ENCODE data around the gene SFMBT1. TPM values are rescaled to one million over a fixed set of nuclear protein-coding genes. Genes with fewer than 3 reads are reported as not detected.
A peak's percentile ranks its signal among the peaks of the same experiment; 100 is the strongest.

SFMBT1 gene
- total and polyA plus RNA-seq, 4 experiments from 2014 or later: 19.8 to 50.8 (median 38.6) TPM

DNA sequence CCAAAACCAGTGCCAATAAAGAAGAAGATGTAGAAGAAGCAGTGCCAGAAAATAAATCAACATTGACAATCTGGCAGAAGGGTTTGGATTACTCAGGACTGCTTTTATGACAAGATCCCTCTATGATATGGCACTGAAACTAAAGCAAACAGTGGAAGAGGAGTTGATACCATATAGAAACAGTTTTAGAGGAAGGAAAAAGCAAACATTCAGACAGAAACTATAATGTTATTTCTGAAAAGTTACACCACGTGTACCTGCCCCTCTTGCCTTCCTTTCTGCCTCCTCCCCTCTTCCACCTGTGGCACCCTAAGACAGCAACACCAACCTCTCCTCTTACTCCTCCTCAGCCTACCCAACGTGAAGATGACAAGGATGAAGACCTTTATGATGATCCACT lies 63.0 kb downstream of the SFMBT1 start:
- Mint-ChIP-seq H3K4me3 (peak overlapping the region in 7 of 8 donors; percentile 21 to 87 (median 63)), H3K27me3 (no peaks in the 10 kb centered on the region), H3K27ac (peak overlapping the region; percentile 85 to 97 (median 93)), H3K9me3 (peaks cover 0 to 7% (median 0%) of the 10 kb centered on the region in 8 donors), H3K4me1 (peaks cover 36 to 68% (median 45%) of the 10 kb centered on the region in 4 donors), H3K36me3 (peaks cover 0 to 3% of the 10 kb centered on the region in 2 donors)
- no peaks in the 10 kb centered on the region for H3K9me3 ChIP-seq (ENCODE audit: control insufficient read depth in 1 of 2, low read length in 2 of 2)
- H3K4me1 ChIP-seq (ENCODE audit: insufficient read depth, low read length): peaks cover 37% of the 10 kb centered on the region
- no peak overlapping the region for H3K27ac ChIP-seq (ENCODE audit: low read depth, low read length)
- ChIA-PET CTCF (ENCODE audit: partially characterized antibody) (interaction anchor here (1.0 to 1.3 kb wide), 3 partner anchors 12 to 48 kb away, joined by 3 to 4 read pairs (median 3); no protein-coding TSS in a partner anchor), POLR2A (ENCODE audit: partially characterized antibody) (interaction anchor here (1.0 to 9.3 kb wide), 7 partner anchors 10 to 62 kb away, joined by 5 to 118 read pairs (median 9); partner anchors contain the start of gene SFMBT1)
- no peaks in the 10 kb centered on the region for H3K27me3 ChIP-seq (ENCODE audit: insufficient read depth, low read length)
- H3K4me3 ChIP-seq (ENCODE audit: low read length in 2 of 2): no peak overlapping the region
- H3K36me3 ChIP-seq (ENCODE audit: insufficient read depth, low read length): no peaks in the 10 kb centered on the region
- DNase-seq: peak in 1 of 5 donors; percentile 29
- intact Hi-C loops (cut with micrococcal nuclease): loop anchor here (1.0 kb wide), 5 partner anchors 9 to 89 kb away; partner anchors contain the start of gene STIMATE

DNA sequence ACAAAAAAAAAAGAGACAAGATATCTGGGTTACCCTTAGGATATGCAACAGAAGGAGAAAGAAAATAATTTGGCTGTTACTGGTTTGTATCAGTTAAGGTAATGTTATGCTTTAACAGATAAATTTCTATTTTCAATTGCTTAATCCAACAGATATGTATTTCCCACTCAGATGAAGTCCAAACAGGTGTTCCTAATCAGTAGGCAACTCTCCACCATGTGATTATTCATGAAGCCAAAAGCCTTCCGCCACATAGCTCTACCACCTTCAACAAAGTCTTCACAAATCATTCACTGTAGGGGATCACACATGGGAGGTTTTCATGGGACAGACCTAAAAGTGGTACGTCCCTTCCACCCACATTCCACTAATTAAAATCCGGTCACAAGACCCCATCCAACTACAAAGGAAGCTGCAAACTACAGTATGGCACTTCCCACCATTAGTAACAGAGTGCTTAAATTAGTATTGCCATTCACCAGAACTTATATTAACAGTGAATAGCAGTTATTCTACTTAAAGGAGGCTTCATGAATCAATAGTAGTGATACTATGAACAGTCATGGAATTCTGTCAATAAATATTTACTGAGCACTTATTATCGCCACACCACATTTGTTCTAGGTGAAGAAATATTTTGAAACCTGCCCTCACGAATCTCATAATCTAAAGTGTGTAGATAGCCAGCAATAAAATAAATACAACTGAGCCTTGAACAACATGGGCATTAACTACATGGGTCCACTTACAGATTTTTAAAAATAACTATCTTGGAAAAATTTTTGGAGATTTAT lies 66.5 kb downstream of the SFMBT1 start:
- no peak for DNase-seq
- Histone ChIP-seq H3K9me3 (ENCODE audit: control insufficient read depth in 1 of 2, low read length in 2 of 2) (no peaks in the 10 kb centered on the region), H3K27me3 (ENCODE audit: insufficient read depth, low read length) (no peaks in the 10 kb centered on the region), H3K4me1 (ENCODE audit: insufficient read depth, low read length) (peaks cover 28% of the 10 kb centered on the region), H3K4me3 (ENCODE audit: low read length in 2 of 2) (no peak overlapping the region), H3K27ac (ENCODE audit: low read depth, low read length) (no peak overlapping the region), H3K36me3 (ENCODE audit: insufficient read depth, low read length) (no peaks in the 10 kb centered on the region)
- H3K4me1 Mint-ChIP-seq: peaks cover 35 to 68% (median 43%) of the 10 kb centered on the region in 4 donors
- peak overlapping the region in 3 of 7 donors; percentile 40 to 74 (median 56) for H3K27ac Mint-ChIP-seq
- H3K36me3 Mint-ChIP-seq: peaks cover 0 to 3% of the 10 kb centered on the region in 2 donors
- intact Hi-C loops (cut with micrococcal nuclease): no loop called here
- CTCF ChIA-PET (ENCODE audit: partially characterized antibody): interaction anchor here (1.9 kb wide), 1 partner anchor 14 kb away, joined by 5 read pairs; no protein-coding TSS in a partner anchor
- H3K27me3 Mint-ChIP-seq: no peaks in the 10 kb centered on the region
- POLR2A ChIA-PET (ENCODE audit: partially characterized antibody): interaction anchor here (1.1 to 9.3 kb wide), 4 partner anchors 11 to 65 kb away, joined by 3 to 118 read pairs (median 4); partner anchors contain the start of gene SFMBT1
- H3K9me3 Mint-ChIP-seq: peaks cover 0 to 7% (median 0%) of the 10 kb centered on the region in 8 donors
- no peak overlapping the region for H3K4me3 Mint-ChIP-seq

DNA sequence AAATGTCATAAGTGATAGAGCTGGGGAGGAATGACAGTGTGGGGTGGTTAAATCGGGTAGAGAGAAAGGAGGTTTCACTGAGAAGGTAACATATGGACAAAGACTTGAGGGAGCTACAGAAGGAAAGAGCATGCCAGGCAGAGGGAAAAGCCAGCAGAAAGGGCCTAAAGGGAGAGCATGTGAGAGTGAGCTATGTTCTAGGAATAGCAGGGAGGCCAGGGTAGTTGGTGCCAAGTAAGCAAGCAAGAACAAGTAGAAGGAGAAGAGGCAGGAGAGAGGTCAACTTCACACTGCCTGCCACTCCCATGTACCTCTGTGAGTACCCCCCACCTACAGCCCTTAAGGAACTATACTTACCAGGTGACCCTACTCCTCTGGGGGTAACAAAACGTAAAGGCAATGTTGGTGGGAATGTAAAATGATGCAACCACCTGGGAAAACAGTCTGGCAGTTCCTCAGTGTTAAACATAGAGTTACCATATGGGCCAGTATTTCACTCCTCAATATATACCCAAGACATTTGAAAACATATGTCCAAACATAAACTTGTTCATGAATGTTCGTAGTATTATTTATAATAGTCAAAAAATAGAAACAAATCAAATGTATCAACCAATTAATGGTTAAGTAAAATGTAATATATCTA lies 67.6 kb downstream of the SFMBT1 start:
- POLR2A ChIA-PET (ENCODE audit: partially characterized antibody): no interaction called here
- no peaks in the 10 kb centered on the region for H3K9me3 ChIP-seq (ENCODE audit: control insufficient read depth in 1 of 2, low read length in 2 of 2)
- H3K27ac ChIP-seq (ENCODE audit: low read depth, low read length): no peak overlapping the region
- Mint-ChIP-seq H3K27ac (peak overlapping the region in 4 of 7 donors; percentile 16 to 84 (median 65)), H3K4me1 (peaks cover 33 to 66% (median 40%) of the 10 kb centered on the region in 4 donors), H3K4me3 (no peak overlapping the region), H3K9me3 (peaks cover 0 to 7% (median 0%) of the 10 kb centered on the region in 8 donors), H3K36me3 (peaks cover 0 to 3% of the 10 kb centered on the region in 2 donors), H3K27me3 (no peaks in the 10 kb centered on the region)
- H3K4me3 ChIP-seq (ENCODE audit: low read length in 2 of 2): no peak overlapping the region
- no peaks in the 10 kb centered on the region for H3K36me3 ChIP-seq (ENCODE audit: insufficient read depth, low read length)
- H3K4me1 ChIP-seq (ENCODE audit: insufficient read depth, low read length): peaks cover 17% of the 10 kb centered on the region
- no peaks in the 10 kb centered on the region for H3K27me3 ChIP-seq (ENCODE audit: insufficient read depth, low read length)
- CTCF ChIA-PET (ENCODE audit: partially characterized antibody): interaction anchor here (1.3 kb wide), 1 partner anchor 68 kb away, joined by 7 read pairs; the partner anchor contains the start of gene SFMBT1
- intact Hi-C loops (cut with micrococcal nuclease): no loop called here
- DNase-seq: no peak

DNA sequence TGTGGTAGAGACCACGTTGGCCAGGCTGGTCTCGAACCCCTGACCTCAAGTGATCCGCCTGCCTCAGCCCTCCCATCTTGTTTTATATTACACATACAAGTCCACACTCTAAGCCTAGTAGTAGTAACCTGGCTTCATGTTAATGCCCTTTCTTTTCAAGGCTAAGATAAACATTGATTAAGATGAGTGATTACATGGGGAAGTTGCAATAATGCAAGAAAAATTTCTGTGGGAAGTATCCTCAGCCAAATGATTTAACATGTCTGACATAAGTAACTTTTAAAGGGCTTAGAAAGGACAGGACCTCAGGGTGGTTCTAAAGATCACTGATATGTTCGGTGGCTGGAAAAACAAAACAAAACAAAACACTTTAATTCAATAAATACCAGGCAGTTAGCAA lies 72.1 kb downstream of the SFMBT1 start:
- intact Hi-C loops (cut with micrococcal nuclease): loop anchor here (1.0 kb wide), 1 partner anchor 9 kb away; no protein-coding TSS in a partner anchor
- Histone ChIP-seq H3K4me1 (ENCODE audit: insufficient read depth, low read length) (peaks cover 5% of the 10 kb centered on the region), H3K27me3 (ENCODE audit: insufficient read depth, low read length) (no peaks in the 10 kb centered on the region), H3K4me3 (ENCODE audit: low read length in 2 of 2) (no peak overlapping the region), H3K27ac (ENCODE audit: low read depth, low read length) (no peak overlapping the region), H3K36me3 (ENCODE audit: insufficient read depth, low read length) (peaks cover 5% of the 10 kb centered on the region), H3K9me3 (ENCODE audit: control insufficient read depth in 1 of 2, low read length in 2 of 2) (no peaks in the 10 kb centered on the region)
- Mint-ChIP-seq H3K9me3 (peaks cover 0 to 2% (median 0%) of the 10 kb centered on the region in 8 donors), H3K4me1 (peaks cover 22 to 59% (median 32%) of the 10 kb centered on the region in 4 donors), H3K27me3 (no peaks in the 10 kb centered on the region), H3K4me3 (peak overlapping the region in 1 of 8 donors; percentile 4), H3K36me3 (peaks cover 4 to 6% of the 10 kb centered on the region in 2 donors), H3K27ac (peak overlapping the region in 2 of 7 donors; percentile 14 to 65)
- no peak for DNase-seq
- ChIA-PET POLR2A (ENCODE audit: partially characterized antibody) (no interaction called here), CTCF (ENCODE audit: partially characterized antibody) (interaction anchor here (0.9 kb wide), 1 partner anchor 82 kb away, joined by 3 read pairs; no protein-coding TSS in a partner anchor)

DNA sequence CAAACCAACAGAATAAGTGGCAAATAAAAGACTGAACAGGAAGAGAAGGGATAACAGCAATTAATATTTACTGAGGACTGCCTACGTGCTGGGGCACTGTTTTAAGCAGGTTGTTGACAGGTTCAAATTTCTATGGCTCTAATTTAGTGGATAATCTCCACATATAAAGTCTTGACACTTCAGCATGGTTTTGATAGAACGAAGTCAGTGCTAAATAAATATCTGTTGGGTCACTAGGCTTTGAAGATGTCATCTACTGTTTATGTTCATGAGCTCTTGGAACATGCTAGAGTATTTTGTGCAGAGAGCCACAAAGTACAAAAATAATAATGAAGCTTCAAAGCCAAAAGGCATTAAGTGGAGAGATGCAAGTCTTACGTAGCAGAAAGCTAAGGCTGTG lies 74.0 kb downstream of the SFMBT1 start:
- H3K9me3 ChIP-seq (ENCODE audit: control insufficient read depth in 1 of 2, low read length in 2 of 2): no peaks in the 10 kb centered on the region
- Mint-ChIP-seq H3K9me3 (no peaks in the 10 kb centered on the region), H3K27me3 (no peaks in the 10 kb centered on the region), H3K4me1 (peaks cover 22 to 49% (median 31%) of the 10 kb centered on the region in 4 donors), H3K4me3 (no peak overlapping the region), H3K36me3 (peaks cover 16 to 21% of the 10 kb centered on the region in 2 donors), H3K27ac (peak overlapping the region in 2 of 7 donors; percentile 35 to 75)
- no peak overlapping the region for H3K4me3 ChIP-seq (ENCODE audit: low read length in 2 of 2)
- POLR2A ChIA-PET (ENCODE audit: partially characterized antibody): interaction anchor here (1.0 to 2.7 kb wide), 4 partner anchors 12 to 74 kb away, joined by 4 to 13 read pairs (median 4); partner anchors contain the start of gene SFMBT1
- intact Hi-C loops (cut with micrococcal nuclease): no loop called here
- peaks cover 5% of the 10 kb centered on the region for H3K4me1 ChIP-seq (ENCODE audit: insufficient read depth, low read length)
- H3K27me3 ChIP-seq (ENCODE audit: insufficient read depth, low read length): no peaks in the 10 kb centered on the region
- CTCF ChIA-PET (ENCODE audit: partially characterized antibody): no interaction called here
- peaks cover 8% of the 10 kb centered on the region for H3K36me3 ChIP-seq (ENCODE audit: insufficient read depth, low read length)
- no peak for DNase-seq
- H3K27ac ChIP-seq (ENCODE audit: low read depth, low read length): no peak overlapping the region

DNA sequence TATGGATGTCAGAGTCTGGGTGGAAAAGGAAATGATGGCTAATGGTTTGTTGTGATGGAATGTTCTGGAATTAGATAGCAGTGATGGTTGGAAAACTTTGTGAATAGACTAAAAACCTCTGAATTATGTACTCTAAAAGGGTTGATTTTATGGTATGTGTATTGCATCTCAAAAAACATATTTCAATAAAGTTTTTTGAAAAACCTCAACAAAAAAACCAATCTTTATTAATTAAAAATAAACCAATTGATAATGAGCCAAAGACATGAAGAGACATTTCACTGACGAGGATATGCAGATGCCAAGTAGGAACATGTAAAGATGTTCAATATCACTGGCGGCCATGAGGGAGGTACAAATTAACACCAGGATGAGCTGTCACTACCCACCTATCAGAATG lies 78.5 kb downstream of the SFMBT1 start:
- Mint-ChIP-seq H3K9me3 (no peaks in the 10 kb centered on the region), H3K4me3 (no peak overlapping the region), H3K4me1 (peaks cover 11 to 27% (median 19%) of the 10 kb centered on the region in 4 donors), H3K27ac (peak overlapping the region in 6 of 7 donors; percentile 18 to 90 (median 42)), H3K27me3 (no peaks in the 10 kb centered on the region), H3K36me3 (peaks cover 30 to 38% of the 10 kb centered on the region in 2 donors)
- H3K27me3 ChIP-seq (ENCODE audit: insufficient read depth, low read length): no peaks in the 10 kb centered on the region
- CTCF ChIA-PET (ENCODE audit: partially characterized antibody): interaction anchor here (0.6 kb wide), 1 partner anchor 14 kb away, joined by 3 read pairs; no protein-coding TSS in a partner anchor
- intact Hi-C loops (cut with micrococcal nuclease): no loop called here
- DNase-seq: no peak
- no peak overlapping the region for H3K4me3 ChIP-seq (ENCODE audit: low read length in 2 of 2)
- peaks cover 8% of the 10 kb centered on the region for H3K36me3 ChIP-seq (ENCODE audit: insufficient read depth, low read length)
- POLR2A ChIA-PET (ENCODE audit: partially characterized antibody): no interaction called here
- no peak overlapping the region for H3K27ac ChIP-seq (ENCODE audit: low read depth, low read length)
- H3K4me1 ChIP-seq (ENCODE audit: insufficient read depth, low read length): peaks cover 5% of the 10 kb centered on the region
- H3K9me3 ChIP-seq (ENCODE audit: control insufficient read depth in 1 of 2, low read length in 2 of 2): no peaks in the 10 kb centered on the region
